T-helper 2 cell treated with Interferon-gamma antibody and Interleukin-4, amounts not matched to agents 5 μg/mL and 100 μg/mL, for 36 hours (primary cell): ENCODE data around the gene CST8.
A peak's percentile ranks its signal among the peaks of the same experiment; 100 is the strongest.

ENCODE experiments used
- DNase-seq: peaks from one replicate; pipeline ENCODE4 v3.0.0; 2021; ENCODE audit warnings: low spot score
- H3K27ac Mint-ChIP-seq: one replicate; pipeline ENCODE4 v1.8.0; 2021; ENCODE audit warnings: mild to moderate bottlenecking, mixed read lengths
- H3K27me3 Mint-ChIP-seq: one replicate; pipeline ENCODE4 v1.8.0; 2021; ENCODE audit warnings: low read depth, mixed read lengths
- H3K36me3 Mint-ChIP-seq: one replicate; pipeline ENCODE4 v1.8.0; 2021; ENCODE audit warnings: low read depth, mixed read lengths
- H3K4me1 Mint-ChIP-seq: one replicate; pipeline ENCODE4 v1.8.0; 2021; ENCODE audit warnings: low read depth, mixed read lengths
- H3K4me3 Mint-ChIP-seq: one replicate; pipeline ENCODE4 v1.8.0; 2022; ENCODE audit warnings: mild to moderate bottlenecking, moderate library complexity, mixed read lengths
- H3K9me3 Mint-ChIP-seq: one replicate; pipeline ENCODE4 v1.8.0; 2021; ENCODE audit warnings: mixed read lengths

The CST8 gene

DNA sequence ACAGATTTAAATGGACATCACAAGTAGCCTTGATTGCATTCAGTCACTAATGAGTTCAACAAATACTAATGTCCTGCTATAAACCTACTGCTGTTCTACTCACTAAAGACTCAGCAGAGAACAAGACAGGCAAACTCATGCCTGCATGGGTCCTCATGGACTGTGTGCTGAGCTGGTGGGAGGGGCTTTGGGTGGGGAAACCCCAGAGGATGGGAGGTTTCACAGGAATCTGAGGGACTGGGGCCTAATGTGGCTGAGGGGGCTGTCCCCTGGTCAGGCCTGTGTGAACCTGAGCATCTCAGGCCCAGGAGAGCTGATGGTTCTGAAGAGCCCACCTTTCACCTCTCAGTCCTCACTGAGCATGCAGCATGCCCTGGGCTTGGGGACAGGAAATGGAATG lies 1.4 kb downstream of the CST8 start:
- Mint-ChIP-seq H3K27ac (no peak overlapping the region), H3K9me3 (peaks cover 10% of the 10 kb centered on the region), H3K4me1 (no peaks in the 10 kb centered on the region), H3K4me3 (no peak overlapping the region), H3K27me3 (no peaks in the 10 kb centered on the region), H3K36me3 (no peaks in the 10 kb centered on the region)
- no peak for DNase-seq

GRCh38 chr20:23493172-23493772 lies 2.4 kb downstream of the CST8 start:
- DNase-seq: no peak
- H3K4me3 Mint-ChIP-seq: no peak overlapping the region
- H3K9me3 Mint-ChIP-seq: peaks cover 10% of the 10 kb centered on the region
- H3K4me1 Mint-ChIP-seq: no peaks in the 10 kb centered on the region
- H3K36me3 Mint-ChIP-seq: no peaks in the 10 kb centered on the region
- no peaks in the 10 kb centered on the region for H3K27me3 Mint-ChIP-seq
- H3K27ac Mint-ChIP-seq: no peak overlapping the region

GRCh38 chr20:23497536-23497935 lies 6.6 kb downstream of the CST8 start:
- DNase-seq: peak; percentile 27
- H3K4me1 Mint-ChIP-seq: no peaks in the 10 kb centered on the region
- no peak overlapping the region for H3K27ac Mint-ChIP-seq
- H3K9me3 Mint-ChIP-seq: peaks cover 10% of the 10 kb centered on the region
- peaks cover 2% of the 10 kb centered on the region for H3K27me3 Mint-ChIP-seq
- no peaks in the 10 kb centered on the region for H3K36me3 Mint-ChIP-seq
- no peak overlapping the region for H3K4me3 Mint-ChIP-seq

DNA sequence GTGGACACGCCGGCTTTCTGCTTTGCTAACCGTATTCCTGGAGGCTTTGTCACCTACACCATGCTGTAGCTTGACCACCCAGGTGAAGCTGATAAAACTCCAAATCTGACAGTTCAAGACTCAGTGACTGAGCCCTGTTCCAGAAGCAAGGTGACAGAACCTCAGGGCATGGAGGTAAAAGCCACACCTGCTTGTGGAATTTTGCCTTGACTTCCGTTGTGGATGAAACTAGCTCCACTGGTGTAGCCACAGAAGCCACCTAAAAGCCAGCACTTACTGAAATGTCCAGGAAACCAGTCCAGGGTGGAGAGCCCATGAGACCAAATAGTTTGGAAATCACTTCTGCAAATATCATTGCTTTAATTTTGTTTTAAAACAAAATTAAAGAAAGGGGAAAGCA lies 11.0 kb downstream of the CST8 start:
- Mint-ChIP-seq H3K27ac (no peak overlapping the region), H3K9me3 (no peaks in the 10 kb centered on the region), H3K27me3 (peaks cover 2% of the 10 kb centered on the region), H3K36me3 (no peaks in the 10 kb centered on the region), H3K4me1 (no peaks in the 10 kb centered on the region), H3K4me3 (no peak overlapping the region)
- no peak for DNase-seq

DNA sequence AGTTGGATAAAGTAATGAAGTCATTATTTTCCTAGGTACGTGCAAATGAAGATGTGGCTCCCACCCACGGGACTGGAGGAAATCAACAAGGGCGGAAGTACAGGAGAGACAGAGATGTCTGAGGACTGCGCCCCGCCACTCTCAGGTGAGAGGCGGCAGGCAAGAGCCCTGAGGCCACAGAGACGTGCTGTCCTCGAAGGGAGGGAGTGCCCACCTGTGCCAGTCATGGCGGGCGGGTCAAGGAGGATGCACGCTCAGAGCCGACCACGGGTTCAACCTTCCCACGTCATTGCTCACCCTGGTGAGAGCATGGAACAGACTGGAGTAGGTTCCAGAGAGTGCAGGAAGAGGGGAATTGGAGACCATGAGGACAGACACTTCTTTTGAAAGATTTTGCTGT lies 12.7 kb downstream of the CST8 start:
- no peak for DNase-seq
- no peak overlapping the region for H3K27ac Mint-ChIP-seq
- no peaks in the 10 kb centered on the region for H3K9me3 Mint-ChIP-seq
- no peak overlapping the region for H3K4me3 Mint-ChIP-seq
- H3K27me3 Mint-ChIP-seq: peaks cover 2% of the 10 kb centered on the region
- no peaks in the 10 kb centered on the region for H3K4me1 Mint-ChIP-seq
- no peaks in the 10 kb centered on the region for H3K36me3 Mint-ChIP-seq

DNA sequence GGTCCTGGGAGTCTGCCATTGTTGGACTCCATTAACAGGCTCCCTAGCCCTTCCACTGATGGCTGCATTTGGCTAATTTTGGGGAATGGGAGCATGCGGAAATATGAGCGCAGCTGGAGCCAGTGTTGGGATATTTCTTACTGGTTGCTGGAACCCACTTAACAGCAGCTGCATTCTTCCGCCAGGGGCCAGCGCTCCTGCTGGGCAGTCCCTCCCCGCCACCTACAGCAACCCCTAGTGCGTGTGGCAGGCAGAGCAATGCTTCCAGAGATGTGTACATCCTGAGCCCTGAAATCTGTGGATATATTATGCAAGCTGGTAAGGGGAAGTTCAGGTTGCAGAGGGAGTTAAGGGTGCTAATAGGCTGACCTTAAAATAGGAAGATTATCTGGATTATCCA lies 16.4 kb downstream of the CST8 start:
- Mint-ChIP-seq H3K4me3 (no peak overlapping the region), H3K36me3 (no peaks in the 10 kb centered on the region), H3K27ac (no peak overlapping the region), H3K27me3 (no peaks in the 10 kb centered on the region), H3K9me3 (no peaks in the 10 kb centered on the region), H3K4me1 (no peaks in the 10 kb centered on the region)
- no peak for DNase-seq

DNA sequence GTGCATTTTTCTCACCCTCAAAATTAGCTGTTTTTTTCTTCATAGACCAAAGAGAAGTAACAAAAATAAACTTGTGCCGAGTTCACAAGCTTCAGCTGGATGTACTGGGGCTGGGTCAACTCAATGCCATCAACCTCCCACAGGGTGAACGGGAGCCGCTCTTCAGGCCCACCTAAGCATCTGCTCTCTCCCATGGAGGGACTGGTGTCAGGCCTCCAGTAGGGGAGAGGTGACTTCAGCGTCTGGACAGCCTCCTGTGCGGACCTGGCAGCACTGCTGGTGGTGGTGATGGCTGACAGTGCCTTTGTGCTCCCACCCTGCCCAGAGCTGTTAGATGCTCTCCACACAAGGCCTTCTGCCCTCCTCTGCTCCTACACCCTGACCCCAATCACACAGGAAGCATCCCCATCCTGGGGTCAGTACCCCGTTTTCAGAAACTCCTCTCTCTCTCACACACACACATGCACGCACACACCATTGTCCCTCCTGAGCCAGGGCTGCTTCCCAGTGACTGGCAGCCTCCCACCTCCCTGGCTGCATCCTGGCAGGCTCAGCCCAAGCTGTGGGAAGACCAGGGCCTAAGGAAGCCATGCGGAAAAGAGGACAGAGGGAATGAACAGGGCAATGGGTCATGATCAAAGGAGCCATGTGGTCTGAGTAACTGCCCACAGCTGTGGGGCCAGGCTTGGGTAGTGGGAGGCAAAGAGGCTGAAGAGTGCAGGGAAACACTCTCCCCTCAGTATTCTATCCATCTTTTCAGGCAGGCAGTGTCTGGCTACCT lies 17.7 kb downstream of the CST8 start:
- Mint-ChIP-seq H3K4me1 (no peaks in the 10 kb centered on the region), H3K36me3 (no peaks in the 10 kb centered on the region), H3K4me3 (no peak overlapping the region), H3K9me3 (no peaks in the 10 kb centered on the region), H3K27me3 (no peaks in the 10 kb centered on the region), H3K27ac (no peak overlapping the region)
- DNase-seq: no peak

DNA sequence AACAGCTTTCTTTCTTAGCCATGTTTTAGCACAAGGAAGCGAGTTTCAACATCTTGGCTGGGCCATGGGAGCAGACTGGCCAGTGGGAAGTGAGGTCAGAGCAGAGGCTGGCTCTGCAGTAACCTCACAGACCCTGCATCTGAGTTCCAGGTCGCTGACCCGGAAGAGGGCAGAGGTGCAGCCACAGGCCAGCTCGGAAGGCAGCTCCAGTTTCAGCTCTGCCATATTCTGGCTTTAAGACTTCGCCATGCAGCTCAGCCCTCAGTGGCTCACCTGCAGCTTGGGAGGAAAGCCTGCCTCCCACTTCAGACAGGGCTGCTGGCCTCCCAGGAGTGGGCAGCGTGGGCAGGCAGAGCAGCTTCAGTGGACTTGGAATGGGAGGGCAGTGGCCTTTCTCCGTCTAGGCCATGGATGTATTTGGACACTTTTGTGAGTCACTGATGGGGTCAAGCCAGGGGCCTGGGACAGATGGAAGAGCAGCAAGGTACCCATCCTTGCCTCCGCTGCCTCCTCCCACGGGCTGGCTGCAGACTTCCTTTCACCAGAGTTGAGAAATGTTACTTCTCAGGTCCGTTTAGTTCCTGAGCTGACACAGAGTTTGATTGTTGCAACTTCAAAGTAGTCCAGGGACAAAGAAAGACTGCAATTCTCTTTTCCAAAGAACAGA lies 18.5 kb downstream of the CST8 start:
- Mint-ChIP-seq H3K4me1 (no peaks in the 10 kb centered on the region), H3K27ac (no peak overlapping the region), H3K4me3 (no peak overlapping the region), H3K27me3 (no peaks in the 10 kb centered on the region), H3K36me3 (no peaks in the 10 kb centered on the region), H3K9me3 (no peaks in the 10 kb centered on the region)
- no peak for DNase-seq

DNA sequence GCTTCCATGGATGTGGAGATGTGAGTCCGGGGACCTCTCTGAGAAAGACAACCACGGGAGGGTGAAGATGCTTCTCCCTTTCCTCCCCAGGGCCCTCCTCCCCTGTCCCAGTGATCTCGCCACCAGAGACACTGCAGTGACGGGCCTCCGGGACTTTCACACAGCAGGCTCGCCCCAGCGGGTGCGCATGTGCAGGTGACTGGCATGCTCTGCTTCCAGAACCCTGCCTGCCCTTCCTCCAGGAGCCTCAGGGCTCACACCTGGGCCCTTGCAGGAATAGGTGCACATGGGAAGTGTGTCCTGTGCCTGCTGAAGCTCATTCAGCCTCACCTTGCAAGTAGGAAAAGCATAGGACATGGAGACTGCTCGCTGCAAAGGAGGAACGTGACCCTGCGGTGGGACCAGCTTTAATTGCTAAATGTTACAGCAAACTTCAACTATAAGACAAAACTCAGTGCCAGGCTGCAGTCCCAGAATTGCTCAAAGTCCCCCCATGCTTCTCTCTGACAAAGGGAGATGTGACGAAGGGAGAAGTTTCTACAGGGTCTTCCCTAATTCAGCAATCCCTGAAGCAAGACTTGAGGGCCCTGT lies 19.2 kb downstream of the CST8 start:
- DNase-seq: no peak
- no peaks in the 10 kb centered on the region for H3K4me1 Mint-ChIP-seq
- no peaks in the 10 kb centered on the region for H3K36me3 Mint-ChIP-seq
- H3K27me3 Mint-ChIP-seq: no peaks in the 10 kb centered on the region
- no peaks in the 10 kb centered on the region for H3K9me3 Mint-ChIP-seq
- H3K4me3 Mint-ChIP-seq: no peak overlapping the region
- no peak overlapping the region for H3K27ac Mint-ChIP-seq

DNA sequence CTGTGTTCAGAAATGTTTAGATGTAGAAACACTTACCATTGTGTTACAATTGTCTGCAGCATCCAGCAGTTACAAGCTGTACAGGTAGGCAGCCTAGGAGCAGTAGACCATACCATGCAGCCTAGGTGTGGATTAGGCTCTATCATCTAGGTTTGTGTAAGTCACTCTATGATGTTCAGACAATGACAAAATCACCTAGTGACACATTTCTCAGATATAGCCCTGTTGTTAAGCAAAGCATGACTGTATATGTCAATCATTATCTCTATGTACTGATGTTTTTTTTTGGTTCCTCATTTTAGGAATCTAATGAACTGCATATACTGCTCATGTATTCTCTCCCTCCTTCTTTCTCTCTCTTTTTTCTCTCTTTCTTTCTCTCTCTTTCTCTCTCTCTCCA lies 22.2 kb downstream of the CST8 start:
- Mint-ChIP-seq H3K36me3 (no peaks in the 10 kb centered on the region), H3K4me3 (no peak overlapping the region), H3K27me3 (no peaks in the 10 kb centered on the region), H3K4me1 (no peaks in the 10 kb centered on the region), H3K27ac (no peak overlapping the region), H3K9me3 (no peaks in the 10 kb centered on the region)
- no peak for DNase-seq

GRCh38 chr20:23514848-23515247 lies 23.9 kb downstream of the CST8 start:
- Mint-ChIP-seq H3K27me3 (no peaks in the 10 kb centered on the region), H3K4me1 (no peaks in the 10 kb centered on the region), H3K27ac (no peak overlapping the region)

DNA sequence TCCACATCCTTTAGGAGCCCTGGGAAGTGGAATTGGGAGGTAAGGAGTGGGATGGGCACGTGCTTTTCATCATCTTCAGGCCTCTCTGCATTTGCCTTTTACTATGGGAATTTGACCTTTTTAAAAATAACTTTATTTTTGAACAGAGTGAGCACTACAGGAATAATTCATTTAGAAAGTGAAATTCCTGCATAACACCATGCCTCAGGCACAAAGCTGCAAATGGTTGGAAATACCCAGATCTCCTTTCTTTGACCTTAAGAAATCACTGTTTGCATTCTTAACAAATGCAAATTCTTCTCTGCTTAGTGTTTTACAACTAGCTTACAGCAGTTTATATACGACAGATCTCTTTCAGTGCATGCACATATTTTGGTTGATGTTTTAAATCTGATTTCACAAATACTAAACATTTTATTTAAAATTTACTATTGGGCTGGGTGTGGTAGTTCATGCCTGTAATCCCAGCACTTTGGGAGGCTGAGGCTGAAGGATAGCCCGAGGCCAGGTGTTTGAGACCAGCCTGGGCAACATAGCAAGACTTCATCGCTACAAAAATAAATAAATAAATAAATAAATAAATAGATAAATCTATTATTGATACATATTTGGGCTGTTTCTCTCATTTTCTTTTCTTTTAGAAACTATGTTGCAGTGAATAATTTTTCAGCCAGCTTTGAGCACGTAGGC lies 24.5 kb downstream of the CST8 start:
- Mint-ChIP-seq H3K4me3 (no peak overlapping the region), H3K27me3 (no peaks in the 10 kb centered on the region), H3K9me3 (no peaks in the 10 kb centered on the region), H3K27ac (no peak overlapping the region), H3K36me3 (no peaks in the 10 kb centered on the region), H3K4me1 (no peaks in the 10 kb centered on the region)
- DNase-seq: no peak

More at GRCh38 chr20:23514848-23515247, 23.9 kb downstream of the CST8 start:
- Mint-ChIP-seq H3K36me3 (no peaks in the 10 kb centered on the region), H3K9me3 (no peaks in the 10 kb centered on the region), H3K4me3 (no peak overlapping the region)
- no peak for DNase-seq

- Mint-ChIP-seq H3K4me1 (no peaks in the 10 kb centered on the region), H3K27ac (no peak overlapping the region), H3K36me3 (no peaks in the 10 kb centered on the region), H3K4me3 (no peak overlapping the region), H3K9me3 (no peaks in the 10 kb centered on the region), H3K27me3 (no peaks in the 10 kb centered on the region)
- no peak for DNase-seq
These were observed 26.8 kb downstream of the CST8 start for GRCh38 chr20:23517719-23518118.

DNA sequence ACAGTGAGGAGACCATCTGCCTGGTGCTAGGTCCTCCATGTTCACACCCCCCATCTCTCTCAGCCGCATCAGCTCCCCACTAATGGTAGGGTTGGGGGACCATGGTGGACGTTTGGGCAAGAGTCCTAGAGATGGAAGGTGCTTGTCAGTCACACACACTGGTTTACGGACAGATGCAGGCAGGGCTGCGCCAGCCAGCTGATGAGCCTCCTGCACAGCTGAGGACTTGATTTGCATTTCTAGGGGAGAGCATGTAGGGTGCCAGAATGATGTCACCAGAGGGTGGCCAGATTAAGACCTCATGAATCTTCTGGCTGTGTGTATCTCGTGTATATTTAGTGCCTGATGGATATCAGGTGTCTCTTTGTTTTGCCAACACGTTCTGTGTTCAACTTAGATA lies 28.6 kb downstream of the CST8 start:
- H3K27ac Mint-ChIP-seq: no peak overlapping the region
- H3K9me3 Mint-ChIP-seq: no peaks in the 10 kb centered on the region
- no peaks in the 10 kb centered on the region for H3K36me3 Mint-ChIP-seq
- DNase-seq: no peak
- H3K27me3 Mint-ChIP-seq: no peaks in the 10 kb centered on the region
- no peaks in the 10 kb centered on the region for H3K4me1 Mint-ChIP-seq
- H3K4me3 Mint-ChIP-seq: no peak overlapping the region
